ENCODE data around the gene MED4. TPM values are rescaled to one million over a fixed set of nuclear protein-coding genes. Genes with fewer than 3 reads are reported as not detected.

Gene MED4
- total and polyA plus RNA-seq, 9 of the 15 experiments (the other 6 are each of a cell fraction or from before 2014, with no cell fraction given): 24.5 to 87.3 (median 58.3) TPM

GRCh38 chr13:48078251-48078656 lies 16.6 kb downstream of the MED4 start:
- Histone ChIP-seq H3K27me3 (ENCODE audit: control insufficient read depth in 2 of 2, insufficient read depth in 2 of 2, low read length in 2 of 2) (no peaks in the 10 kb centered on the region), H3K4me1 (replicated peaks in 1 of 2; ENCODE audit: control insufficient read depth in 2 of 2, insufficient read depth in 2 of 2, low read length in 2 of 2) (no peaks in the 10 kb centered on the region), H3K79me2 (ENCODE audit: control insufficient read depth, insufficient read depth, low read length) (no peaks in the 10 kb centered on the region), H3K9me3 (replicated peaks; ENCODE audit: control insufficient read depth, insufficient read depth, low read depth, low read length) (no peaks in the 10 kb centered on the region; the same call in 1 of the 2 replicates), H3K27ac (ENCODE audit: extremely low read depth, low read depth, low read length) (no peak overlapping the region), H2AFZ (ENCODE audit: low read depth, low read length) (no peak overlapping the region), H3K9me1 (ENCODE audit: control insufficient read depth, insufficient read depth, low read length) (no peaks in the 10 kb centered on the region), H4K20me1 (replicated peaks; ENCODE audit: control insufficient read depth, insufficient read depth, low read length) (no peaks in the 10 kb centered on the region), H3K9ac (ENCODE audit: insufficient read depth in 1 of 2, low read depth in 2 of 2, low read length in 2 of 2) (no peak overlapping the region), H3K4me2 (ENCODE audit: insufficient read depth, low read length) (no peak overlapping the region), H3K36me3 (ENCODE audit: control insufficient read depth, insufficient read depth, low read length) (peaks cover 85% of the 10 kb centered on the region), H3K4me3 (no peak overlapping the region)
- TF ChIP-seq ZNF830 (CRISPR knock-in tag; IDR thresholded peaks at IDR 0.05) (no peak), POLR2A (conservative IDR thresholded peaks at IDR 0.05) (no peak), NKRF (IDR thresholded peaks at IDR 0.05; ENCODE audit: borderline replicate concordance) (no peak), PHF8 (IDR thresholded peaks at IDR 0.05; ENCODE audit: borderline replicate concordance, low read length) (no peak), ESRRB (CRISPR knock-in tag; IDR thresholded peaks at IDR 0.05; ENCODE audit: borderline replicate concordance) (no peak), FOXJ3 (CRISPR knock-in tag; IDR thresholded peaks at IDR 0.05) (no peak), CHCHD3 (CRISPR knock-in tag; IDR thresholded peaks at IDR 0.05) (no peak), ZNF395 (CRISPR knock-in tag; IDR thresholded peaks at IDR 0.05) (no peak), POLR2AphosphoS2 (IDR thresholded peaks at IDR 0.05; ENCODE audit: low read length) (no peak), GTF2B (IDR thresholded peaks at IDR 0.05; ENCODE audit: extremely low read depth, insufficient read length) (no peak)
- in situ Hi-C loops (cut with MboI) (no loop called here), intact Hi-C loops (cut with micrococcal nuclease) (no loop called here)
- no TSS peak for BruUV-seq (replicated peaks)
- FAIRE-seq (no peak), DNase-seq (ENCODE audit: extremely low read depth in 1 of 4, low spot score in 3 of 4) (no peak), ATAC-seq (no peak)
- CTCF ChIA-PET (ENCODE audit: low intra/inter-chr PET ratio): no interaction called here
- 50% methylated on average over 2 of the region's 2 CpGs for whole genome bisulfite sequencing (ENCODE audit: insufficient coverage, low coverage, missing lambda C conversion rate)
- POLR2A ChIA-PET: interaction anchor here (0.6 kb wide), 1 partner anchor 10 kb away, joined by 4 read pairs; no protein-coding TSS in a partner anchor
